IMR-90 (cell line): ENCODE measurements around the gene CAMTA1. TPM values are rescaled to one million over a fixed set of nuclear protein-coding genes. Genes with fewer than 3 reads are reported as not detected.

Experiments used
- ATAC-seq: fragments of 200-7000 bp; cut with Tn5 transposase; 2 replicates; pipeline ENCODE4 v1.9.1; 2020; ENCODE audit warnings: low read depth, mild to moderate bottlenecking, moderate library complexity
- BruUV-seq: library from RNA; stranded (reverse); fragments of 400-500 nt; replicated peaks from 2 replicates; lab custom pipeline; 2021; lab: Mats Ljungman, UMichigan
- CTCF ChIA-PET: fragments of 300-600 bp; formaldehyde crosslinking; extraction: SDS; loops from one replicate; lab custom pipeline; 2021; ENCODE audit warnings: antibody characterized with exemption; lab: Yijun Ruan, JAX
- POLR2A ChIA-PET: fragments of 300-600 bp; sonication (Branson Sonifier 250); formaldehyde crosslinking; loops from one replicate; lab custom pipeline; 2022; ENCODE audit warnings: antibody characterized with exemption; ENCODE audit not compliant: unreplicated experiment; lab: Charles Lee
- DNase-seq: peaks from one replicate; pipeline ENCODE4 v3.0.0; 2013
- H2AFZ ChIP-seq: replicated peaks from 2 replicates; pipeline ENCODE3; 2013; ENCODE audit warnings: low read length, mild to moderate bottlenecking; ENCODE audit not compliant: poor library complexity
- H2AK5ac ChIP-seq: 2 replicates; pipeline ENCODE4 v1.6.1; 2013; ENCODE audit warnings: low read depth, low read length, inconsistent platforms
- H2AK9ac ChIP-seq: replicated peaks from 2 replicates; pipeline ENCODE3; 2013; ENCODE audit warnings: mild to moderate bottlenecking, low read depth, low read length, moderate library complexity; ENCODE audit not compliant: poor library complexity
- H2BK120ac ChIP-seq: 2 replicates; pipeline ENCODE4 v1.6.1; 2013; ENCODE audit warnings: low read depth, low read length, inconsistent platforms
- H2BK15ac ChIP-seq: 3 replicates; pipeline ENCODE4 v1.6.1; 2013; ENCODE audit warnings: low read depth, low read length, inconsistent platforms
- H2BK20ac ChIP-seq: 2 replicates; pipeline ENCODE4 v1.6.1; 2013; ENCODE audit warnings: low read depth, mild to moderate bottlenecking, inconsistent platforms, low read length, moderate library complexity
- H2BK5ac ChIP-seq: 2 replicates; pipeline ENCODE4 v1.6.1; 2013; ENCODE audit warnings: mild to moderate bottlenecking, low read depth, low read length, inconsistent platforms; ENCODE audit not compliant: poor library complexity, severe bottlenecking
- H3K14ac ChIP-seq: replicated peaks from 2 replicates; pipeline ENCODE4 v1.6.1; 2013; ENCODE audit warnings: low read depth, low read length, inconsistent platforms
- H3K18ac ChIP-seq: 2 replicates; pipeline ENCODE4 v1.6.1; 2013; ENCODE audit warnings: low read depth, low read length, control low read depth
- H3K23ac ChIP-seq: 2 replicates; pipeline ENCODE4 v1.6.1; 2013; ENCODE audit warnings: low read depth, low read length, inconsistent platforms
- H3K27ac ChIP-seq: 2 replicates; pipeline ENCODE4 v1.5.1; 2013; ENCODE audit warnings: mild to moderate bottlenecking, control low read depth, low read length; ENCODE audit not compliant: insufficient read depth
- H3K27me3 ChIP-seq: 2 replicates; pipeline ENCODE4 v1.6.1; 2013; ENCODE audit warnings: low read length; ENCODE audit not compliant: control insufficient read depth, insufficient read depth
- H3K36me3 ChIP-seq: 2 replicates; pipeline ENCODE4 v1.6.1; 2013; ENCODE audit warnings: low read length, mixed read lengths; ENCODE audit not compliant: control insufficient read depth, insufficient read depth
- H3K4ac ChIP-seq: 2 replicates; pipeline ENCODE4 v1.6.1; 2013; ENCODE audit warnings: low read depth, low read length, inconsistent platforms
- H3K4me1 ChIP-seq: 2 replicates; pipeline ENCODE4 v1.6.1; 2013; ENCODE audit warnings: low read length, mixed read lengths; ENCODE audit not compliant: control insufficient read depth, insufficient read depth
- H3K4me2 ChIP-seq: 2 replicates; pipeline ENCODE4 v1.6.1; 2013; ENCODE audit warnings: low read depth, mild to moderate bottlenecking, control low read depth, low read length, moderate library complexity
- H3K4me3 ChIP-seq: 2 replicates; pipeline ENCODE4 v1.5.1; 2013; ENCODE audit warnings: low read depth, mild to moderate bottlenecking, control low read depth, low read length, moderate library complexity; ENCODE audit not compliant: insufficient read depth
- H3K56ac ChIP-seq: 2 replicates; pipeline ENCODE4 v1.6.1; 2013; ENCODE audit warnings: low read length, inconsistent platforms; ENCODE audit not compliant: insufficient read depth; ENCODE audit errors: extremely low read depth
- H3K79me1 ChIP-seq, 2 experiments: 2 replicates each; pipeline ENCODE4 v1.6.1; 2013; ENCODE audit warnings: low read length in 2 of 2, inconsistent platforms in 1 of 2, low read depth in 1 of 2
- H3K9ac ChIP-seq: 2 replicates; pipeline ENCODE4 v1.6.1; 2013; ENCODE audit warnings: low read depth, low read length, control low read depth
- H3K9me1 ChIP-seq: 2 replicates; pipeline ENCODE4 v1.6.1; 2013; ENCODE audit warnings: low read length, inconsistent platforms; ENCODE audit not compliant: insufficient read depth
- H3K9me3 ChIP-seq: 2 replicates; pipeline ENCODE4 v1.6.1; 2013; ENCODE audit warnings: low read length; ENCODE audit not compliant: control insufficient read depth, insufficient read depth
- H4K20me1 ChIP-seq: 2 replicates; pipeline ENCODE4 v1.6.1; 2013; ENCODE audit warnings: low read length, inconsistent platforms; ENCODE audit not compliant: insufficient read depth
- H4K5ac ChIP-seq: 2 replicates; pipeline ENCODE4 v1.6.1; 2013; ENCODE audit warnings: mild to moderate bottlenecking, low read depth, low read length, control low read depth
- H4K8ac ChIP-seq, 2 experiments: 2 replicates each; pipeline ENCODE4 v1.6.1; 2013; ENCODE audit warnings: low read depth in 2 of 2, low read length in 2 of 2, control low read depth in 1 of 2, inconsistent platforms in 1 of 2
- H4K91ac ChIP-seq: 2 replicates; pipeline ENCODE4 v1.6.1; 2013; ENCODE audit warnings: low read depth, low read length, inconsistent platforms; ENCODE audit not compliant: insufficient read depth
- BHLHE40 ChIP-seq: fragments of 150-350 bp; IDR thresholded peaks from 2 replicates; pipeline ENCODE4 v1.6.1; 2016; ENCODE audit warnings: mild to moderate bottlenecking, low read depth, low read length
- CEBPB ChIP-seq: IDR thresholded peaks from 2 replicates; pipeline ENCODE4 v1.6.1; 2012; ENCODE audit warnings: low read depth, low read length, improper control_type of control experiment
- CHD1 ChIP-seq: IDR thresholded peaks from 2 replicates; pipeline ENCODE4 v1.6.1; 2012; ENCODE audit warnings: low read depth, low read length, improper control_type of control experiment
- CTCF ChIP-seq: conservative IDR thresholded peaks from 2 replicates; pipeline ENCODE4 v1.5.1; 2012; ENCODE audit warnings: mild to moderate bottlenecking, low read depth, low read length, improper control_type of control experiment
- ELK1 ChIP-seq: fragments of 150-350 bp; IDR thresholded peaks from 2 replicates; pipeline ENCODE4 v1.6.1; 2016; ENCODE audit warnings: low read depth, mild to moderate bottlenecking, low read length, moderate library complexity, borderline replicate concordance
- FOS ChIP-seq: fragments of 150-350 bp; IDR thresholded peaks from 2 replicates; pipeline ENCODE4 v1.6.1; 2016; ENCODE audit warnings: low read depth, low read length
- MAFK ChIP-seq: IDR thresholded peaks from 2 replicates; pipeline ENCODE4 v1.6.1; 2012; ENCODE audit warnings: low read depth, low read length, improper control_type of control experiment
- MAZ ChIP-seq: IDR thresholded peaks from 2 replicates; pipeline ENCODE4 v1.6.1; 2012; ENCODE audit warnings: low read depth, mild to moderate bottlenecking, low read length, improper control_type of control experiment, moderate library complexity, borderline replicate concordance
- MXI1 ChIP-seq: IDR thresholded peaks from 2 replicates; pipeline ENCODE4 v1.6.1; 2012; ENCODE audit warnings: low read depth, mild to moderate bottlenecking, low read length, moderate library complexity, borderline replicate concordance
- NFE2L2 ChIP-seq: fragments of 150-350 bp; IDR thresholded peaks from 2 replicates; pipeline ENCODE4 v1.6.1; 2016; ENCODE audit warnings: low read depth, mild to moderate bottlenecking, low read length
- POLR2A ChIP-seq: IDR thresholded peaks from 2 replicates; pipeline ENCODE4 v1.6.1; 2012; ENCODE audit warnings: mild to moderate bottlenecking, low read depth, low read length
- RAD21 ChIP-seq: IDR thresholded peaks from 2 replicates; pipeline ENCODE4 v1.6.1; 2012; ENCODE audit warnings: low read length, improper control_type of control experiment
- RCOR1 ChIP-seq: IDR thresholded peaks from 2 replicates; pipeline ENCODE4 v1.6.1; 2012; ENCODE audit warnings: mild to moderate bottlenecking, low read length, improper control_type of control experiment; ENCODE audit not compliant: insufficient replicate concordance
- RFX5 ChIP-seq: IDR thresholded peaks from 2 replicates; pipeline ENCODE4 v1.8.0; 2012; ENCODE audit warnings: low read depth, mild to moderate bottlenecking, low read length, moderate library complexity
- SMC3 ChIP-seq: fragments of 150-350 bp; IDR thresholded peaks from 2 replicates; pipeline ENCODE4 v1.6.1; 2016; ENCODE audit warnings: low read depth, mild to moderate bottlenecking, antibody characterized with exemption, low read length, moderate library complexity
- USF2 ChIP-seq: fragments of 150-350 bp; IDR thresholded peaks from 2 replicates; pipeline ENCODE4 v1.6.1; 2017; ENCODE audit warnings: mild to moderate bottlenecking, antibody characterized with exemption, low read length, low read depth
- WGBS, 2 experiments: methylation state at CpG; one replicate each; pipeline versions ENCODE4 v1.1.5 to v1.1.7; 2013; ENCODE audit warnings: missing lambda C conversion rate in 2 of 2; ENCODE audit not compliant: insufficient read length in 1 of 2; ENCODE audit errors: extremely low coverage in 2 of 2; 5-methylcytosine and 5-hydroxymethylcytosine counted together
- dilution Hi-C: fragments of 300-500 bp; cut with HindIII; formaldehyde crosslinking; loops from one replicate; pipeline ENCODE4 v1.14.3; 2018; ENCODE audit warnings: low sequenced_read_pairs; ENCODE audit not compliant: unreplicated experiment
- in situ Hi-C: fragments of 300-500 bp; cut with MboI; formaldehyde crosslinking; loops from 3 replicates; pipeline ENCODE4 v1.14.3; 2019; ENCODE audit warnings: low sequenced_read_pairs, inconsistent platforms, mixed read lengths
- intact Hi-C: fragments of 100-400 bp; cut with micrococcal nuclease; formaldehyde crosslinking; loops from 2 replicates; pipeline ENCODE4 v1.10.0; 2022
- polyA plus RNA-seq, 3 experiments: library from polyadenylated mRNA; depleted of rRNA; stranded (reverse); fragments of >200 nt; gene quantifications; 2 replicates each; pipeline ENCODE4 v1.2.3, GENCODE V29; 2012; ENCODE audit warnings: low replicate concordance in 1 of 3
- total RNA-seq: library from RNA; depleted of rRNA; stranded (reverse); fragments of >200 nt; gene quantifications from 2 replicates; pipeline ENCODE4 v1.2.3, GENCODE V29; 2012

The CAMTA1 gene
- total and polyA plus RNA-seq, 2 of the 4 experiments (the other 2 are of a cell fraction) = 35.5 to 74.3 TPM

- Histone ChIP-seq H3K4me3 (no peak overlapping the region), H3K4me1 (peaks cover 9% of the 10 kb centered on the region)
- BruUV-seq = no TSS peak
Observed at GRCh38 chr1:7257225-7257624, 472.0 kb downstream of the CAMTA1 start.

More at GRCh38 chr1:7257225-7257624, 472.0 kb downstream of the CAMTA1 start:
- no peak overlapping the region for H2AK5ac ChIP-seq
- no peaks in the 10 kb centered on the region for H3K27me3 ChIP-seq
- H3K4ac ChIP-seq = no peak overlapping the region
- H3K4me2 ChIP-seq = no peak overlapping the region
- H2BK5ac ChIP-seq = no peak overlapping the region
- ChIA-PET POLR2A (no interaction called here), CTCF (no interaction called here)
- H3K56ac ChIP-seq = no peak overlapping the region
- H3K9ac ChIP-seq = no peak overlapping the region
- no peak overlapping the region for H2BK120ac ChIP-seq
- H4K20me1 ChIP-seq = no peaks in the 10 kb centered on the region
- no peak overlapping the region for H4K8ac ChIP-seq
- H3K14ac ChIP-seq = no peak overlapping the region
- intact Hi-C loops = no loop called here
- dilution Hi-C loops = no loop called here
- H2AK9ac ChIP-seq = no peak overlapping the region
- DNase-seq (no peak), ATAC-seq (no peak)
- in situ Hi-C loops = no loop called here
- no peak overlapping the region for H2AFZ ChIP-seq
- no peak overlapping the region for H4K5ac ChIP-seq
- no peak overlapping the region for H3K18ac ChIP-seq
- H3K79me1 ChIP-seq = no peaks in the 10 kb centered on the region
- H3K27ac ChIP-seq = no peak overlapping the region
- H4K91ac ChIP-seq = no peak overlapping the region; the same call in 1 of the 2 replicates
- no peak overlapping the region for H2BK15ac ChIP-seq
- 76% methylated on average over 8 of the region's 10 CpGs; no CpG with 5 or more reads in 1 of the 2 experiments for WGBS, 2 experiments
- no peak overlapping the region for H3K23ac ChIP-seq
- H2BK20ac ChIP-seq = no peak overlapping the region
- TF ChIP-seq SMC3 (no peak), RCOR1 (no peak), FOS (no peak), USF2 (no peak), NFE2L2 (no peak), ELK1 (no peak), RAD21 (no peak), RFX5 (no peak), POLR2A (no peak), MAZ (no peak), CTCF (no peak), CHD1 (no peak), MAFK (no peak), MXI1 (no peak), BHLHE40 (no peak), CEBPB (no peak)
- no peaks in the 10 kb centered on the region for H3K9me3 ChIP-seq
- no peaks in the 10 kb centered on the region for H3K9me1 ChIP-seq
- no peaks in the 10 kb centered on the region for H3K36me3 ChIP-seq
